ENCODE measurements around the gene KCTD13. TPM values are rescaled to one million over a fixed set of nuclear protein-coding genes. Genes with fewer than 3 reads are reported as not detected.

Gene KCTD13
- total RNA-seq, 1 donor from 2014 or later: 44.4 TPM

DNA sequence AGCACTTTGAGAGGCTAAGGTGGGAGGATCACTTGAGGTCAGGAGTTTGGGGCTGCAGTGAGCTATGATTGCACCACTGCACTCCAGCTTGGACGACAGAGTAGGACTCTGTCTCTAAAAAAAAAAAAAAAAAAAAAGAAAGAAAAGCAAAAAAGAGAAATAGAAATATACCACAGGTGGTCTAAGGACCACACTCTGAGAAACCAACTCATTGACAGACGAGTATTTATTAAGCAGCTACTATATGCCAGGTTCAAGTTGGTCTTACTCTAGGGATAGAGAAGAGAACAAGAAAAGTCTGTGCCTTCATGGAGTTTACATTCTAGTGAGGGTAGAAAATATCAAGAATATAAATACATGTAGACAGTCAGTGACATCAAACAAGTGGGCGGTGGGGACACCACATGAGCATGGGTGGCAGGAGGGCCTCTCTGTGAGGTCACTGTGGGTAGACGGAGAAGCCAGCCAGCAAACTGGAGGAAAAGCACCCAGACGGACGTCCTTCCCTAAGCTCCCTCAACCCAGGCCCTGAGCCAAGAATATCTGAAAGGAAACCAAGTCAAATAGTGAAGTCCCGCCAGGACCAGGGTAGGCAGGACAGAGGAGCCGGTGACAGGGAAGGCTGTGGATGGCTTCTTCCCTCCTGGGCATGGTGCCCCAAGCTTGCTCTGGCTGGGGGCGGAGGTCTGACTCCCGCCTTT, 67.7 kb downstream of the KCTD13 start:
- Mint-ChIP-seq H3K27me3 (no peaks in the 10 kb centered on the region), H3K27ac (no peak overlapping the region), H3K9me3 (no peaks in the 10 kb centered on the region), H3K36me3 (ENCODE audit: low read depth) (peaks cover 37% of the 10 kb centered on the region), H3K4me3 (no peak overlapping the region), H3K4me1 (peaks cover 22% of the 10 kb centered on the region)
- TF ChIP-seq CTCF (IDR thresholded peaks at IDR 0.05): no peak
- ChIA-PET POLR2A (interaction anchor here (0.6 to 0.7 kb wide), 4 partner anchors 27 to 53 kb away, joined by 3 to 10 read pairs (median 5); no protein-coding TSS in a partner anchor), CTCF (no interaction called here)
- intact Hi-C loops (cut with micrococcal nuclease): no loop called here
- ATAC-seq (ENCODE audit: low read depth) (no peak), DNase-seq (no peak)

DNA sequence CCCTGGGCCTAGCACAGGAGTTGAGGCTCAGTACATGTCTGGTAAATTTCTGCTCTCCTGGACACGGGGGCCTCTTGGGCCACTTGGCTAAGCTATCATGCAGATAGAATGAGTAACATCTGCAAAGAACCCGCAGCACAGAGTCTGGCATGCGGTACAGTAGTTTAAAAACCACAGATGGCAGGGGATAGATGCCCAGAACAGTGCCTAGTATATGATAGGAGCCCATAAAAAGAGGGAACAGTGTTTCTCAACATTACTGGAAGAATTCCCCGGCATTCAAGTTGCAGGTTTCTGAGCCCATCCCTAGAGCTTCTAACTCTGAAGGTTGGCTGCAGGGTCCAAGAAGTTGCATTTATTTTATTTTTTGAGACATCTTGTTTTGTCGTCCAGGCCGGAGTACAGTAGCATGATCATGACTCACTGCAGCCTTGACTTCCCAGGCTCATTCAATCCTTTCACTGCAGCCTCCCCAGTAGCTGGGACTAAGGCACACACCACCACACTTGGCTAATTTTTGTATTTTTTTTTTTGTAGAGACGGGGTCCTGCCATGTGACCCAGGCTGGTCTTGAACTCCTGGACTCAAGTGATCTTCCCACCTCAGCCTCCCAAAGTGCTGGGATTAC, 68.8 kb downstream of the KCTD13 start:
- no peak for TF ChIP-seq CTCF (IDR thresholded peaks at IDR 0.05)
- POLR2A ChIA-PET: interaction anchor here (0.6 to 0.7 kb wide), 2 partner anchors 28 to 31 kb away, joined by 3 to 4 read pairs; no protein-coding TSS in a partner anchor
- Mint-ChIP-seq H3K27me3 (no peaks in the 10 kb centered on the region), H3K27ac (no peak overlapping the region), H3K9me3 (no peaks in the 10 kb centered on the region), H3K4me1 (peaks cover 15% of the 10 kb centered on the region), H3K36me3 (ENCODE audit: low read depth) (peaks cover 33% of the 10 kb centered on the region), H3K4me3 (no peak overlapping the region)
- ATAC-seq (ENCODE audit: low read depth): no peak
- CTCF ChIA-PET: interaction anchor here (1.2 kb wide), 1 partner anchor 9 kb away, joined by 3 read pairs; no protein-coding TSS in a partner anchor
- intact Hi-C loops (cut with micrococcal nuclease): no loop called here
- DNase-seq: no peak

Other genes starting within 250 kb of the KCTD13 start
- 0.64 and 0.84 TPM in 2 replicates for gene QPRT, start 247.0 kb downstream of the KCTD13 start, total RNA-seq
- gene C16orf54, start 180.2 kb downstream of the KCTD13 start, total RNA-seq: 20.4 and 22.5 TPM in 2 replicates
- not detected in 2 replicates for gene ZG16, start 148.0 kb downstream of the KCTD13 start, total RNA-seq
- gene KIF22, start 135.5 kb downstream of the KCTD13 start, total RNA-seq: 33.1 and 40.1 TPM in 2 replicates
- 172 and 187 TPM in 2 replicates for gene MAZ, start 119.7 kb downstream of the KCTD13 start, total RNA-seq
- 0.11 and 0.54 TPM in 2 replicates for gene PRRT2, start 114.0 kb downstream of the KCTD13 start, total RNA-seq
- gene PAGR1, start 110.1 kb downstream of the KCTD13 start, total RNA-seq: 18.6 and 20.3 TPM in 2 replicates
- 177 and 179 TPM in 2 replicates for gene MVP, start 105.8 kb downstream of the KCTD13 start, total RNA-seq
- gene CDIPT, start 63.0 kb downstream of the KCTD13 start, total RNA-seq: 28.7 and 29.8 TPM in 2 replicates
- gene SEZ6L2, start 26.7 kb downstream of the KCTD13 start, total RNA-seq: not detected in 2 replicates
- 0.12 TPM in 1 of 2 replicates, not detected in the other for gene ASPHD1, start 25.7 kb downstream of the KCTD13 start, total RNA-seq
- 50.3 and 50.8 TPM in 2 replicates for gene TMEM219, start 35.9 kb upstream of the KCTD13 start, total RNA-seq
- 30.5 and 36.1 TPM in 2 replicates for gene TAOK2, start 47.6 kb upstream of the KCTD13 start, total RNA-seq
- 10.5 and 14.2 TPM in 2 replicates for gene HIRIP3, start 69.4 kb upstream of the KCTD13 start, total RNA-seq
- gene INO80E, start 70.0 kb upstream of the KCTD13 start, total RNA-seq: 83.5 and 93.6 TPM in 2 replicates
- gene DOC2A, start 84.8 kb upstream of the KCTD13 start, total RNA-seq: not detected in 2 replicates
- gene C16orf92, start 97.0 kb upstream of the KCTD13 start, total RNA-seq: not detected in 2 replicates
- gene TLCD3B, start 105.0 kb upstream of the KCTD13 start, total RNA-seq: not detected in 2 replicates
- 611 and 613 TPM in 2 replicates for gene ALDOA, start 139.5 kb upstream of the KCTD13 start, total RNA-seq
- 124 and 131 TPM in 2 replicates for gene PPP4C, start 149.8 kb upstream of the KCTD13 start, total RNA-seq
- gene TBX6, start 165.7 kb upstream of the KCTD13 start, total RNA-seq: 2.3 TPM in 2 replicates
- 75.8 and 77.8 TPM in 2 replicates for gene YPEL3, start 170.0 kb upstream of the KCTD13 start, total RNA-seq
- gene GDPD3, start 187.3 kb upstream of the KCTD13 start, total RNA-seq: 4.9 and 6.1 TPM in 2 replicates
- gene MAPK3, start 197.0 kb upstream of the KCTD13 start, total RNA-seq: 37.2 and 45.6 TPM in 2 replicates